ENCODE measurements around the gene SH3GL2.

Gene SH3GL2

GRCh38 chr9:17587113-17587512 lies 8.2 kb downstream of the SH3GL2 start:
- no peak overlapping the region for H3K9ac ChIP-seq (ENCODE audit: low read depth, low read length)
- H3K36me3 ChIP-seq (ENCODE audit: insufficient read depth, low read length): no peaks in the 10 kb centered on the region
- H2AFZ ChIP-seq (ENCODE audit: low read depth, low read length): no peak overlapping the region
- TF ChIP-seq EZH2 (IDR thresholded peaks at IDR 0.05; ENCODE audit: borderline replicate concordance, low read depth, low read length, severe bottlenecking) (no peak), CTCF (IDR thresholded peaks at IDR 0.05; ENCODE audit: borderline replicate concordance, extremely low read depth, low read length, poor library complexity, severe bottlenecking) (peak; percentile 3)
- H3K4me2 ChIP-seq (ENCODE audit: insufficient read depth, low read length): no peak overlapping the region
- H3K4me1 ChIP-seq (ENCODE audit: insufficient read depth, low read length): no peaks in the 10 kb centered on the region
- H3K4me3 ChIP-seq (ENCODE audit: low read depth in 1 of 2, low read length in 2 of 2): no peak overlapping the region
- no peaks in the 10 kb centered on the region for H4K20me1 ChIP-seq (ENCODE audit: insufficient read depth, low read length)
- no peak for DNase-seq
- no peak for ATAC-seq (ENCODE audit: insufficient read depth, low read depth)
- H3K9me3 ChIP-seq (ENCODE audit: insufficient read depth, low read length, severe bottlenecking): no peaks in the 10 kb centered on the region
- no peaks in the 10 kb centered on the region for H3K27me3 ChIP-seq (ENCODE audit: insufficient read depth, low read length, poor library complexity)
- no peaks in the 10 kb centered on the region for H3K79me2 ChIP-seq (ENCODE audit: insufficient read depth, low read length)
- H3K27ac ChIP-seq (ENCODE audit: low read length): no peak overlapping the region

GRCh38 chr9:17588395-17588794 lies 9.5 kb downstream of the SH3GL2 start:
- no peak overlapping the region for H3K27ac ChIP-seq (ENCODE audit: low read length)
- DNase-seq: no peak

GRCh38 chr9:17588941-17589340 lies 10.1 kb downstream of the SH3GL2 start:
- no peaks in the 10 kb centered on the region for H3K4me1 ChIP-seq (ENCODE audit: insufficient read depth, low read length)

More at GRCh38 chr9:17588395-17588794, 9.5 kb downstream of the SH3GL2 start:
- no peaks in the 10 kb centered on the region for H3K36me3 ChIP-seq (ENCODE audit: insufficient read depth, low read length)
- H3K9ac ChIP-seq (ENCODE audit: low read depth, low read length): no peak overlapping the region
- no peak overlapping the region for H2AFZ ChIP-seq (ENCODE audit: low read depth, low read length)
- H3K4me3 ChIP-seq (ENCODE audit: low read depth in 1 of 2, low read length in 2 of 2): no peak overlapping the region
- no peak for ATAC-seq (ENCODE audit: insufficient read depth, low read depth)
- no peaks in the 10 kb centered on the region for H3K27me3 ChIP-seq (ENCODE audit: insufficient read depth, low read length, poor library complexity)
- H3K9me3 ChIP-seq (ENCODE audit: insufficient read depth, low read length, severe bottlenecking): no peaks in the 10 kb centered on the region
- TF ChIP-seq CTCF (IDR thresholded peaks at IDR 0.05; ENCODE audit: borderline replicate concordance, extremely low read depth, low read length, poor library complexity, severe bottlenecking) (no peak), EZH2 (IDR thresholded peaks at IDR 0.05; ENCODE audit: borderline replicate concordance, low read depth, low read length, severe bottlenecking) (no peak)
- no peak overlapping the region for H3K4me2 ChIP-seq (ENCODE audit: insufficient read depth, low read length)
- H3K4me1 ChIP-seq (ENCODE audit: insufficient read depth, low read length): no peaks in the 10 kb centered on the region
- no peaks in the 10 kb centered on the region for H4K20me1 ChIP-seq (ENCODE audit: insufficient read depth, low read length)
- H3K79me2 ChIP-seq (ENCODE audit: insufficient read depth, low read length): no peaks in the 10 kb centered on the region

More at GRCh38 chr9:17588941-17589340, 10.1 kb downstream of the SH3GL2 start:
- ATAC-seq (ENCODE audit: insufficient read depth, low read depth): no peak
- TF ChIP-seq CTCF (IDR thresholded peaks at IDR 0.05; ENCODE audit: borderline replicate concordance, extremely low read depth, low read length, poor library complexity, severe bottlenecking) (no peak), EZH2 (IDR thresholded peaks at IDR 0.05; ENCODE audit: borderline replicate concordance, low read depth, low read length, severe bottlenecking) (no peak)
- Histone ChIP-seq H3K36me3 (ENCODE audit: insufficient read depth, low read length) (no peaks in the 10 kb centered on the region), H2AFZ (ENCODE audit: low read depth, low read length) (no peak overlapping the region), H3K9ac (ENCODE audit: low read depth, low read length) (no peak overlapping the region), H3K9me3 (ENCODE audit: insufficient read depth, low read length, severe bottlenecking) (no peaks in the 10 kb centered on the region), H4K20me1 (ENCODE audit: insufficient read depth, low read length) (no peaks in the 10 kb centered on the region), H3K4me2 (ENCODE audit: insufficient read depth, low read length) (no peak overlapping the region), H3K4me3 (ENCODE audit: low read depth in 1 of 2, low read length in 2 of 2) (no peak overlapping the region), H3K27me3 (ENCODE audit: insufficient read depth, low read length, poor library complexity) (no peaks in the 10 kb centered on the region), H3K27ac (ENCODE audit: low read length) (no peak overlapping the region), H3K79me2 (ENCODE audit: insufficient read depth, low read length) (no peaks in the 10 kb centered on the region)
- no peak for DNase-seq

All from DND-41 (cell line).